ENCODE results near the gene JAKMIP3. TPM values are rescaled to one million over a fixed set of nuclear protein-coding genes. Genes with fewer than 3 reads are reported as not detected.

Gene JAKMIP3
- total RNA-seq, 3 donors from 2014 or later: 0.20 to 1.4 (median 0.24) TPM

DNA sequence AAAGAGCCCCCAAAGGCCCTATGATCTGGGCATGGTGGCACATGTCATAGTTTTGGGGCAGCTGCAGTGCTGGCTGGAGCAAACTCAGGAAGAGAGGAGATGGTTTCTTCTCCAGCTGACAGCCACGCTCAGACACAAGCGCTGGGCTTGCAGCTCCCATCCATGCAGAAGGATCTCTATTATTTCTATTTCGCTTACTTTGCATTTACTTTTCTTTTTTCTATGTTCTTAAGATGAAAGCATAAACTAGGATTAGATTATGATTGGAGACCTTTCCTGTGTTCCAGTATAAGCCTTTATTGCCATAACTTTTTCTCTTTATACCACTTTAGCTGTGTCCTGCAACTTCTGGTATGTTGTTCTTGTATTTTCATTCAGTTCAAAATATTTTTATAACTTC lies 5.0 kb downstream of the JAKMIP3 start:
- DNase-seq: no peak
- Histone ChIP-seq H3K36me3 (ENCODE audit: low read depth) (no peaks in the 10 kb centered on the region), H3K9me3 (no peaks in the 10 kb centered on the region), H3K4me1 (ENCODE audit: low read depth) (no peaks in the 10 kb centered on the region), H3K4me3 (no peak overlapping the region)
- intact Hi-C loops (cut with DNase I, micrococcal nuclease): no loop called here
- TF ChIP-seq CTCF (IDR thresholded peaks at IDR 0.05): no peak
- no peak for ATAC-seq

GRCh38 chr10:132071667-132072066 lies 5.9 kb downstream of the JAKMIP3 start:
- DNase-seq: no peak
- no peak for TF ChIP-seq CTCF (IDR thresholded peaks at IDR 0.05)
- Histone ChIP-seq H3K36me3 (ENCODE audit: low read depth) (no peaks in the 10 kb centered on the region), H3K4me3 (no peak overlapping the region), H3K4me1 (ENCODE audit: low read depth) (no peaks in the 10 kb centered on the region), H3K9me3 (no peaks in the 10 kb centered on the region)
- ATAC-seq: no peak
- intact Hi-C loops (cut with DNase I, micrococcal nuclease): no loop called here

DNA sequence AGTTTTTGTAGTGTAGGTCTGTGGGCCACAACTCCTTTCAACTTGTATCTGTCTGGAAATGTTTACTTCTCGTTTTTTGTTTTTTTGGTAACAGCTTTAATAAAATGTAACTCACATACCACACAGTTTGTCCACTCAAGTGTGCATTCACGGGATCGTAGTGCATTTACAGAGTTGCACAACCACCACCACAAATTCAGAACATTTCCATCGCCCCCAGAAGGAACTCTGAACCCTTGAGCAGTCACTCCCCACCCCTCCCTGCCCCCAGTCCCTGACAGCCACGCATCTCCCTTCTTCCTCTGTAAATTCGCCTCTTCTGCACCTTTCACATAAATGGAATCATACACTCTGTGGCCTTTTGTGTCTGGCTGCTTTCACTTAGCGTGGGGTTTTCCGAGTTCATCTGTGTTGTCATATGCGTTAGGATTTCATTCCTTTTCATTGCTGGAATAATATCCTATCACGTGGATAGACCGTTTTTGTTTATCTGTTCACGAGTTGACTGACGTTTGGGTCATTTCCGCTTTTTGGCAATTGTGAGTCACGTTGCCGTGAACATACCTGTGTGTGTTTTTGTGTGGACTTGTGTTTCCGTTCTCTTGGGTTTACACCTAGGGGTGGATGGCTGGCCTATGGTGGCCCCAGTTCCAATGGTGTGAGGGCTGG lies 10.3 kb downstream of the JAKMIP3 start:
- ATAC-seq (no peak), DNase-seq (no peak)
- H3K4me3 ChIP-seq: no peak overlapping the region
- no peaks in the 10 kb centered on the region for H3K36me3 ChIP-seq (ENCODE audit: low read depth)
- intact Hi-C loops (cut with DNase I, micrococcal nuclease): no loop called here
- H3K9me3 ChIP-seq: no peaks in the 10 kb centered on the region
- TF ChIP-seq CTCF (IDR thresholded peaks at IDR 0.05): no peak
- no peaks in the 10 kb centered on the region for H3K4me1 ChIP-seq (ENCODE audit: low read depth)

DNA sequence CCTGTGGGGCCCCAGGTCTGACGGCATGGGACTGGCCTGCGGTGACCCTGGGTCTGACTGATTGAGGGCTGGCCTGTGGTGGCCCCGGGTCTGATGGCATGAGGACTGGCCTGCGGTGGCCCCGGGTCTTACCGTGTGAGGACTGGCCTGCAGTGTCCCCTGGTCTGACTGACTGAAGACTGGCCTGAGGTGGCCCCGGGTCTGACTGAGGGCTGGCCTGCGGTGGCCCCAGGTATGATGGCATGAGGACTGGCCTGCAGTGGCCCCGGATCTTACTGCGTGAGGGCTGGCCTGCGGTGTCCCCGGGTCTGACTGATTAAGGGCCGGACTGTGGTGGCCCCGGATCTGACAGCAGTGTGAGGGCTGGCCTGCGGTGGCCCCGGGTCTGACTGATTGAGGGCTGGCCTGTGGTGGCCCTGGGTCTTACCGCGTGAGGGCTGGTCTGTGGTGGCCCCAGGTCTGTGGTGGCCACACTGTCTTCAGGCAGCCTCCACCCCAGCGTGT lies 10.9 kb downstream of the JAKMIP3 start:
- ATAC-seq (no peak), DNase-seq (peak in 1 of 3 donors; percentile 37)
- H3K9me3 ChIP-seq: no peaks in the 10 kb centered on the region
- intact Hi-C loops (cut with DNase I, micrococcal nuclease): no loop called here
- H3K36me3 ChIP-seq (ENCODE audit: low read depth): no peaks in the 10 kb centered on the region
- H3K4me3 ChIP-seq: no peak overlapping the region
- no peak for TF ChIP-seq CTCF (IDR thresholded peaks at IDR 0.05)
- H3K4me1 ChIP-seq (ENCODE audit: low read depth): no peaks in the 10 kb centered on the region

- Histone ChIP-seq H3K4me3 (no peak overlapping the region), H3K9me3 (no peaks in the 10 kb centered on the region), H3K36me3 (ENCODE audit: low read depth) (no peaks in the 10 kb centered on the region), H3K4me1 (ENCODE audit: low read depth) (no peaks in the 10 kb centered on the region)
- intact Hi-C loops (cut with DNase I, micrococcal nuclease): no loop called here
- DNase-seq: peak in 1 of 3 donors; percentile 10
- TF ChIP-seq CTCF (IDR thresholded peaks at IDR 0.05): no peak
- no peak for ATAC-seq
Measured at GRCh38 chr10:132077091-132077490, 11.3 kb downstream of the JAKMIP3 start.

Data from mucosa of descending colon (tissue), 3 donors.